ENCODE results near the gene BUD31. TPM values are rescaled to one million over a fixed set of nuclear protein-coding genes. Genes with fewer than 3 reads are reported as not detected.

Gene BUD31
- total and polyA plus RNA-seq, 4 donors, result 88.5 to 185 (median 115) TPM

DNA sequence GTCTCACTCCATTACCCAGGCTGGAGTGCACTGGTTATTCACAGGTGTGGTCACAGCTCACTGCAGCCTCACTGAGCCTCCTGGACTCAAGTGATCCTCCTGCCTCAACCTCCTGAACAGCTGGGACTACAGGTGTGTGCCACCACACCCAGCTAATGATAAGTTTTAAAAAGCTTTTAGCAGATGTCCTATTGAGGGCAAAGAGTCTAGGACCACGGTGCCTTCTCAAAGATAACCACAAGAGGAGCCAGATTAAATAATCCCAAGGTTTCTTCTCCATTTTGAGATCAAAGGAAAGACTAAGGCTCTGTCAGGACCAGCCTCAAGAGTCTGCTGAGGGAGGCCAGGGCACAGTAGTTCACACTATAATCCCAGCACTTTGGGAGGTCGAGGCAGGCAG lies 52.5 kb downstream of the BUD31 start:
- no peaks in the 10 kb centered on the region for H3K27me3 ChIP-seq (ENCODE audit: control insufficient read depth in 3 of 3, insufficient read depth in 3 of 3, low read length in 2 of 3)
- TF ChIP-seq, protein P1, sequence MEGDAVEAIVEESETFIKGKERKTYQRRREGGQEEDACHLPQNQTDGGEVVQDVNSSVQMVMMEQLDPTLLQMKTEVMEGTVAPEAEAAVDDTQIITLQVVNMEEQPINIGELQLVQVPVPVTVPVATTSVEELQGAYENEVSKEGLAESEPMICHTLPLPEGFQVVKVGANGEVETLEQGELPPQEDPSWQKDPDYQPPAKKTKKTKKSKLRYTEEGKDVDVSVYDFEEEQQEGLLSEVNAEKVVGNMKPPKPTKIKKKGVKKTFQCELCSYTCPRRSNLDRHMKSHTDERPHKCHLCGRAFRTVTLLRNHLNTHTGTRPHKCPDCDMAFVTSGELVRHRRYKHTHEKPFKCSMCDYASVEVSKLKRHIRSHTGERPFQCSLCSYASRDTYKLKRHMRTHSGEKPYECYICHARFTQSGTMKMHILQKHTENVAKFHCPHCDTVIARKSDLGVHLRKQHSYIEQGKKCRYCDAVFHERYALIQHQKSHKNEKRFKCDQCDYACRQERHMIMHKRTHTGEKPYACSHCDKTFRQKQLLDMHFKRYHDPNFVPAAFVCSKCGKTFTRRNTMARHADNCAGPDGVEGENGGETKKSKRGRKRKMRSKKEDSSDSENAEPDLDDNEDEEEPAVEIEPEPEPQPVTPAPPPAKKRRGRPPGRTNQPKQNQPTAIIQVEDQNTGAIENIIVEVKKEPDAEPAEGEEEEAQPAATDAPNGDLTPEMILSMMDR (IDR thresholded peaks at IDR 0.05; ENCODE audit: control extremely low read depth, extremely low read depth), result no peak
- H3K36me3 ChIP-seq (ENCODE audit: control insufficient read depth in 4 of 4, insufficient read depth in 4 of 4, low read length in 4 of 4), result peaks cover 3 to 38% (median 32%) of the 10 kb centered on the region in 4 donors
- 87 to 93% methylated on average over 2 of the region's 2 CpGs for WGBS, 2 donors
- DNase-seq, result no peak
- H3K9me3 ChIP-seq (ENCODE audit: control insufficient read depth in 4 of 4, insufficient read depth in 3 of 4, low read length in 3 of 4), result no peaks in the 10 kb centered on the region
- H3K27ac ChIP-seq (ENCODE audit: low read depth in 1 of 2, low read length in 1 of 2), result no peak overlapping the region
- no peak for ATAC-seq (ENCODE audit: insufficient read depth, low FRiP score)
- no peak overlapping the region for H3K9ac ChIP-seq (ENCODE audit: insufficient read depth in 1 of 2, low read length in 2 of 2)
- H3K4me1 ChIP-seq (ENCODE audit: control insufficient read depth in 5 of 5, insufficient read depth in 5 of 5, low read length in 5 of 5), result peaks cover 0 to 11% (median 5%) of the 10 kb centered on the region in 5 donors
- no peak overlapping the region for H3K4me3 ChIP-seq

DNA sequence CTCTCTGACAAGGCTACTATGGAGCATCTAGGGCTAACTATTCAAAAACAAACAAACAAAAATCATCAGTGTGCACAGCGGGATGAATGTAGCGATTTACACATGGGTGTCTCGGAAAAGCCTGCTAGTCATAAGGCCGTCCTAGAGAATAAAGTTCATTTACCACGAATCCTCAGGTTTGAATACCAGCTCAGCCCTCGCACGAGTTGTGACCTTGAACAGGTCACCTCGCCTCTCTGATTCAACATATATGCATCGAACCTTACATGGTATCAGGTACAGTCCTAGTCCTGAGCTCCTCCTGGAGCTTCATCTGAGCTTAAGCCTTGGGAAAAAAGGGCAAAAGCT lies 56.6 kb downstream of the BUD31 start:
- ATAC-seq (ENCODE audit: insufficient read depth, low FRiP score), result no peak
- TF ChIP-seq, protein P1 (IDR thresholded peaks at IDR 0.05; ENCODE audit: control extremely low read depth, extremely low read depth), result no peak
- peaks cover 0 to 12% (median 5%) of the 10 kb centered on the region in 5 donors for H3K4me1 ChIP-seq (ENCODE audit: control insufficient read depth in 5 of 5, insufficient read depth in 5 of 5, low read length in 5 of 5)
- 4 to 5% methylated on average over 9 of the region's 9 CpGs for WGBS, 2 donors
- H3K27ac ChIP-seq (ENCODE audit: low read depth in 1 of 2, low read length in 1 of 2), result peak overlapping the region; percentile 86 to 91
- peak overlapping the region; percentile 84 to 97 for H3K9ac ChIP-seq (ENCODE audit: insufficient read depth in 1 of 2, low read length in 2 of 2)
- no peaks in the 10 kb centered on the region for H3K9me3 ChIP-seq (ENCODE audit: control insufficient read depth in 4 of 4, insufficient read depth in 3 of 4, low read length in 3 of 4)
- peaks cover 0 to 12% (median 4%) of the 10 kb centered on the region in 4 donors for H3K36me3 ChIP-seq (ENCODE audit: control insufficient read depth in 4 of 4, insufficient read depth in 4 of 4, low read length in 4 of 4)
- DNase-seq, result no peak
- H3K27me3 ChIP-seq (ENCODE audit: control insufficient read depth in 3 of 3, insufficient read depth in 3 of 3, low read length in 2 of 3), result no peaks in the 10 kb centered on the region
- peak overlapping the region; percentile 83 for H3K4me3 ChIP-seq

DNA sequence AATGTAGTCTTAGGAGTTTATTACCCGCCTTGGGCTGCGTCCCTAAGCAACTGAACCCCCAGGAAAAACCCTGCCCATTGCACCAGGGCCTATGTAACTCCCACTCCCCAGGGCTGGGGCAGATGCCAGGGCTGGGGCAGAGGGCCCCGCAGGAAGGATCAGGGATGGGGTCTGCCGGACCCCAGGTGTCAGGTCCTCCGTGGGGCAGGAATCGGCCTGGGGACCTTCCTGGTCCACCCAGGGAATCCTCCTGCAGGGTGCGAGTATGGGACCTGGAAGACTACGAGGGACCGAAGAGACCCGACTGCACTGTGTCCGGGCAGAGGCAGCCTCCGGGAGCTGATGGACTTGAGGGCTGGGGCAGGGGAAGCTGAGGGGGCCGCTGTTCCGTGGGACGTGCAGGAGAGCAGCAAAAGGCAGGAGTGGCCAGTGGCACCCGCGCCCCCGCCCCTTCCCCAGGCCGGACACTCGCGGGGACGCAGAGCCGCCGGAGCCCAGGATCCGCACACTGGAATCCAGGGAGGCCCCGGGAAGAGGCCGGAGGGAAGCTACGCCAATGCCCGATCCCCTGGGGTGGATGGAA lies 59.7 kb downstream of the BUD31 start:
- WGBS, 2 donors, result 88 to 91% methylated on average over 29 of the region's 29 CpGs
- no peak for DNase-seq

More for the DNA sequence above, 59.7 kb downstream of the BUD31 start:
- no peak overlapping the region for H3K9ac ChIP-seq (ENCODE audit: insufficient read depth in 1 of 2, low read length in 2 of 2)
- no peaks in the 10 kb centered on the region for H3K27me3 ChIP-seq (ENCODE audit: control insufficient read depth in 3 of 3, insufficient read depth in 3 of 3, low read length in 2 of 3)
- H3K9me3 ChIP-seq (ENCODE audit: control insufficient read depth in 4 of 4, insufficient read depth in 3 of 4, low read length in 3 of 4), result no peaks in the 10 kb centered on the region
- H3K36me3 ChIP-seq (ENCODE audit: control insufficient read depth in 4 of 4, insufficient read depth in 4 of 4, low read length in 4 of 4), result peaks cover 0 to 5% (median 1%) of the 10 kb centered on the region in 4 donors
- ATAC-seq (ENCODE audit: insufficient read depth, low FRiP score), result no peak
- no peak overlapping the region for H3K4me3 ChIP-seq
- no peak overlapping the region for H3K27ac ChIP-seq (ENCODE audit: low read depth in 1 of 2, low read length in 1 of 2)
- TF ChIP-seq, protein P1 (IDR thresholded peaks at IDR 0.05; ENCODE audit: control extremely low read depth, extremely low read depth), result no peak
- peaks cover 0 to 14% (median 7%) of the 10 kb centered on the region in 5 donors for H3K4me1 ChIP-seq (ENCODE audit: control insufficient read depth in 5 of 5, insufficient read depth in 5 of 5, low read length in 5 of 5)

Other genes starting within 250 kb of the BUD31 start
- 1 to 10 TPM in 1 of 2 donors, under 1 TPM in 1; 0.40 to 1.3 TPM for gene KPNA7, start 200.9 kb upstream of the BUD31 start, total RNA-seq
- under 1 TPM; 0.55 to 0.58 TPM for gene KPNA7, start 200.9 kb upstream of the BUD31 start, polyA plus RNA-seq
- not detected for gene MYH16, start 136.1 kb upstream of the BUD31 start, total RNA-seq
- gene MYH16, start 136.1 kb upstream of the BUD31 start, polyA plus RNA-seq, result under 1 TPM; 0.04 to 0.07 TPM
- 100 to 1,000 TPM in 1 of 2 donors, 10 to 100 TPM in 1; 71.3 to 135 TPM for gene ARPC1A, start 83.1 kb upstream of the BUD31 start, total RNA-seq
- gene ARPC1A, start 83.1 kb upstream of the BUD31 start, polyA plus RNA-seq, result 100 to 1,000 TPM; 105 to 212 TPM
- 100 to 1,000 TPM; 164 to 310 TPM for gene ARPC1B, start 34.2 kb upstream of the BUD31 start, total RNA-seq
- gene ARPC1B, start 34.2 kb upstream of the BUD31 start, polyA plus RNA-seq, result 100 to 1,000 TPM; 221 to 937 TPM
- 10 to 100 TPM; 20.5 to 96.6 TPM for gene PDAP1, start 372 bp upstream of the BUD31 start, total RNA-seq
- gene PDAP1, start 372 bp upstream of the BUD31 start, polyA plus RNA-seq, result 100 to 1,000 TPM; 130 to 191 TPM
- gene PTCD1, start 29.8 kb downstream of the BUD31 start, total RNA-seq, result 1 to 10 TPM; 4.5 to 6.8 TPM
- 1 to 10 TPM; 2.8 to 3.4 TPM for gene PTCD1, start 29.8 kb downstream of the BUD31 start, polyA plus RNA-seq
- gene CPSF4, start 30.0 kb downstream of the BUD31 start, total RNA-seq, result 10 to 100 TPM; 18.3 to 36.8 TPM
- 10 to 100 TPM; 26.1 to 29.3 TPM for gene CPSF4, start 30.0 kb downstream of the BUD31 start, polyA plus RNA-seq
- 100 to 1,000 TPM; 128 to 208 TPM for gene ATP5MF, start 57.2 kb downstream of the BUD31 start, total RNA-seq
- 1,000 to 10,000 TPM in 1 of 2 donors, 100 to 1,000 TPM in 1; 970 to 1,164 TPM for gene ATP5MF, start 57.2 kb downstream of the BUD31 start, polyA plus RNA-seq
- gene ZNF789, start 63.9 kb downstream of the BUD31 start, total RNA-seq, result 10 to 100 TPM; 10.6 to 19.7 TPM
- 10 to 100 TPM in 1 of 2 donors, 1 to 10 TPM in 1; 4.1 to 12.5 TPM for gene ZNF789, start 63.9 kb downstream of the BUD31 start, polyA plus RNA-seq
- gene ZNF394, start 91.3 kb downstream of the BUD31 start, total RNA-seq, result 10 to 100 TPM; 29.9 to 44.5 TPM
- gene ZNF394, start 91.3 kb downstream of the BUD31 start, polyA plus RNA-seq, result 10 to 100 TPM; 18.5 to 23.0 TPM
- 1 to 10 TPM; 8.4 to 9.7 TPM for gene ZKSCAN5, start 95.7 kb downstream of the BUD31 start, total RNA-seq
- gene ZKSCAN5, start 95.7 kb downstream of the BUD31 start, polyA plus RNA-seq, result 1 to 10 TPM; 3.1 to 4.0 TPM
- 10 to 100 TPM in 1 of 2 donors, 1 to 10 TPM in 1; 4.8 to 10.1 TPM for gene FAM200A, start 143.1 kb downstream of the BUD31 start, total RNA-seq
- gene FAM200A, start 143.1 kb downstream of the BUD31 start, polyA plus RNA-seq, result 1 to 10 TPM; 2.7 to 5.4 TPM
- gene ZNF655, start 149.7 kb downstream of the BUD31 start, total RNA-seq, result 100 to 1,000 TPM in 1 of 2 donors, 10 to 100 TPM in 1; 72.3 to 138 TPM
- gene ZNF655, start 149.7 kb downstream of the BUD31 start, polyA plus RNA-seq, result 10 to 100 TPM; 41.3 to 50.1 TPM
- gene TMEM225B, start 189.3 kb downstream of the BUD31 start, total RNA-seq, result 1 to 10 TPM in 1 of 2 donors, under 1 TPM in 1; 0.31 to 1.4 TPM
- gene TMEM225B, start 189.3 kb downstream of the BUD31 start, polyA plus RNA-seq, result 1 to 10 TPM in 1 of 2 donors, under 1 TPM in 1; 0.49 to 1.0 TPM
- 10 to 100 TPM; 22.0 to 24.0 TPM for gene ZSCAN25, start 208.0 kb downstream of the BUD31 start, total RNA-seq
- 1 to 10 TPM; 5.7 to 6.2 TPM for gene ZSCAN25, start 208.0 kb downstream of the BUD31 start, polyA plus RNA-seq